Progenitor cell of endocrine pancreas (in vitro differentiated cells): ENCODE data around the gene EP400. TPM values are rescaled to one million over a fixed set of nuclear protein-coding genes. Genes with fewer than 3 reads are reported as not detected.

Source experiments
- DNase-seq: peaks from one replicate; pipeline ENCODE4 v3.0.0; 2021; ENCODE audit warnings: low spot score; ENCODE audit not compliant: unreplicated experiment
- H3K27ac Mint-ChIP-seq: 2 replicates; pipeline ENCODE4 v1.8.0; 2021; ENCODE audit warnings: mild to moderate bottlenecking, moderate library complexity, mixed read lengths
- H3K27me3 Mint-ChIP-seq: 2 replicates; pipeline ENCODE4 v1.8.0; 2021; ENCODE audit warnings: mixed read lengths
- H3K36me3 Mint-ChIP-seq: 2 replicates; pipeline ENCODE4 v1.8.0; 2022; ENCODE audit warnings: mixed read lengths; ENCODE audit not compliant: insufficient read depth
- H3K4me1 Mint-ChIP-seq: 2 replicates; pipeline ENCODE4 v1.8.0; 2021; ENCODE audit warnings: low read depth, mixed read lengths
- H3K4me3 Mint-ChIP-seq: 2 replicates; pipeline ENCODE4 v1.8.0; 2021; ENCODE audit warnings: low read depth, mild to moderate bottlenecking, moderate library complexity, mixed read lengths
- H3K9me3 Mint-ChIP-seq: 2 replicates; pipeline ENCODE4 v1.8.0; 2021; ENCODE audit warnings: low read depth, mixed read lengths
- total RNA-seq: library from RNA; stranded (reverse); gene quantifications from 2 replicates; pipeline ENCODE4 v1.2.1, GENCODE V29; 2021
- TF ChIP-seq, protein P1 (sequence below): fragments of 200-600 bp; sonication (generic); IDR thresholded peaks from one replicate; pipeline ENCODE4 v1.5.0; 2021; ENCODE audit warnings: antibody characterized with exemption, mild to moderate bottlenecking; ENCODE audit not compliant: unreplicated experiment

Gene EP400
- total RNA-seq, 1 donor from 2014 or later: 66.6 TPM

DNA sequence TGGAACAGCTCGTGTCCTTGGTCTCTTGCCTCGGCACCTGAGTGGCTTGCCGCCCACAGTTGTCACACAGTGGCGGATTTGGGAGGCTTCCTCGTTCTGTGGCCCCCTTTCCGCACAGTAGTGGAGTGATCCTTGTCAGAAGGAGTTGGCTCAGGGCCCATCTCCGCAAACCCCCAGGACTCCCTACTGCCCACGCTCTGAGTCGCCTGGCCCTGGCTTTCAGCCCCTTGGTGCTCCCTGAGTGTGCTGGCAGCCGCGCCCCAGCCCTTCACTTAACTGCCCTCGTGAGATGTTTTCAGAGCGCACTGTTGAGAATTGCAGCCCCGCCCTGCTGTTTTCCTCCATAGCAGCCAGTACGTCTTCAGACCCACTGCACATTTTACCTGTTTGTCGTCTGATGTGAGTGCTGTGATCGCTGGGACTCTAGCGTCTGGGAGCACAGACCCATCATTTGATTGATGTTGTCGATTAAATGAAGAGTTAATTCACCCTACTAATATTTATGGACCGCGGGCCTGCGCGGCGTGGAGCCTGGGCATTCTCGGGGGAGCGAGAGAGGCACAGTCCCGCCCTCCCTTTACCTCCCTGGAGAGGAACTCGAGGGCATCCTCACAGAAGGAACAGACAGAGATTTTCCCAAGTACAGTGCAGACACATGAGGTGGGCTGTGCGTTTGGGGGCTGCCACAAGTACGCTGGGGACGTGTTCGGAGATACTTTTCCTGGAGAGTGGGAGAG, 102.6 kb downstream of the EP400 start:
- DNase-seq: no peak
- Mint-ChIP-seq H3K36me3 (peaks cover 33% of the 10 kb centered on the region), H3K4me1 (no peaks in the 10 kb centered on the region), H3K4me3 (no peak overlapping the region), H3K27ac (no peak overlapping the region), H3K9me3 (no peaks in the 10 kb centered on the region), H3K27me3 (no peaks in the 10 kb centered on the region)
- TF ChIP-seq, protein P1, sequence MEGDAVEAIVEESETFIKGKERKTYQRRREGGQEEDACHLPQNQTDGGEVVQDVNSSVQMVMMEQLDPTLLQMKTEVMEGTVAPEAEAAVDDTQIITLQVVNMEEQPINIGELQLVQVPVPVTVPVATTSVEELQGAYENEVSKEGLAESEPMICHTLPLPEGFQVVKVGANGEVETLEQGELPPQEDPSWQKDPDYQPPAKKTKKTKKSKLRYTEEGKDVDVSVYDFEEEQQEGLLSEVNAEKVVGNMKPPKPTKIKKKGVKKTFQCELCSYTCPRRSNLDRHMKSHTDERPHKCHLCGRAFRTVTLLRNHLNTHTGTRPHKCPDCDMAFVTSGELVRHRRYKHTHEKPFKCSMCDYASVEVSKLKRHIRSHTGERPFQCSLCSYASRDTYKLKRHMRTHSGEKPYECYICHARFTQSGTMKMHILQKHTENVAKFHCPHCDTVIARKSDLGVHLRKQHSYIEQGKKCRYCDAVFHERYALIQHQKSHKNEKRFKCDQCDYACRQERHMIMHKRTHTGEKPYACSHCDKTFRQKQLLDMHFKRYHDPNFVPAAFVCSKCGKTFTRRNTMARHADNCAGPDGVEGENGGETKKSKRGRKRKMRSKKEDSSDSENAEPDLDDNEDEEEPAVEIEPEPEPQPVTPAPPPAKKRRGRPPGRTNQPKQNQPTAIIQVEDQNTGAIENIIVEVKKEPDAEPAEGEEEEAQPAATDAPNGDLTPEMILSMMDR: no peak

DNA sequence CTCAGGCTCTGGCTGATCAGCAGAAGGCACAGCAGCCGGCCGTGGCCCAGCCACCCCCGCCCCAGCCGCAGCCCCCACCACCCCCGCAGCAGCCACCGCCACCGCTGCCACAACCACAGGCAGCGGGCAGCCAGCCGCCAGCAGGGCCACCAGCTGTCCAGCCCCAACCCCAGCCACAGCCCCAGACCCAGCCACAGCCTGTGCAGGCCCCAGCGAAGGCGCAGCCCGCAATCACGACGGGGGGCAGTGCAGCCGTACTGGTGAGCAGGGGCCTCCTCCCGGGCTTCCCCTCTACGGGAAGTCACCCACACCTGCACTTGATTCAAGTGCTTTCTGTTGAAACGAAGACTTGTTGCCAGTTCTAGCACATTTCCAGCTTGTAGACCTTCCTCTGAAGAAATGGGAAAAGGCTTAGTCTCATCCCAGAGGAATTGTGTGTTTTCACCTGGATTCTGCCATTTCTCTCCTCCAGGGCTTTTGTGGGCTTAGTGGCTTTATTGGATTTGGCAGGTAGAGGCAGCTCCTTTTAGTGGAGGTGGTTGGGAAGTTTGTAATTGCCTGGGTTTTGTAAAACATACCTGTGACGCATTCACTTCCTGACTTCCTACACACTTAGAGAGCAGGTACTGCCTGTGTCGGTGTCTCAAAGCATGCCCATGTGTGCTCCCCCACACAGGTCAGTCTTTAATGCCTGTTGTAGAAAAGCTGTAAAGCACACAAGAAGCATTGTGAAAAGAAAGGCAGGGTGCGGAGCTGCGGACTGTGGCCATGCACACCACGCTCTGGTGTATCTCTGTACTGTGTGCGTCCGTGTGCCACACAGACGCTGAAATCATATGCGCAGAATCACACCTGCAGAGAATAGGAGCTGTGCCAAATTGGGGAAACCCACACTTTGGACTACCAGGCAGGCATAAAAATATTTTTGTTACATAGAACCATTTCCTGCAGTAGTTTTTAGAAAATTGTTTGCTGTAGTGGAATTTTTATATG, 103.9 kb downstream of the EP400 start:
- no peaks in the 10 kb centered on the region for H3K4me1 Mint-ChIP-seq
- no peak for DNase-seq
- no peak overlapping the region for H3K4me3 Mint-ChIP-seq
- H3K27ac Mint-ChIP-seq: no peak overlapping the region
- TF ChIP-seq, protein P1: no peak
- H3K36me3 Mint-ChIP-seq: peaks cover 35% of the 10 kb centered on the region
- no peaks in the 10 kb centered on the region for H3K27me3 Mint-ChIP-seq
- H3K9me3 Mint-ChIP-seq: no peaks in the 10 kb centered on the region

DNA sequence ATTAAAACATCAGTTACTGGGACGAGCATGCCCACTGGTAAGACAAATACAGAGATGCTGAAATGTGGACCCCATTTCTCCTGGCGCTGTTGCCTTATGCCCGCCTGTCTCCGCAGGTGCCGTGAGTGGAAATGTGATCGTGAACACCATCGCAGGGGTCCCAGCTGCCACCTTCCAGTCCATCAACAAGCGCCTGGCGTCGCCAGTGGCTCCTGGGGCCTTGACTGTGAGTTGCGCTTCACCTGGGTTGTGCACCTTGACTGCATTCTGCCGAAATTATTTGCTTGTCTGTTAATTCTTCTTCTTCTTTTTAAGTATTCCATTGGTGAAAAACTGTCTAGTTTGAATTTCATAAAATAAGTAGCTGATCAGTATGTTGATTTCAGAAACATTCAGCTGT, 105.2 kb downstream of the EP400 start:
- H3K9me3 Mint-ChIP-seq: no peaks in the 10 kb centered on the region
- H3K36me3 Mint-ChIP-seq: peaks cover 30% of the 10 kb centered on the region

DNA sequence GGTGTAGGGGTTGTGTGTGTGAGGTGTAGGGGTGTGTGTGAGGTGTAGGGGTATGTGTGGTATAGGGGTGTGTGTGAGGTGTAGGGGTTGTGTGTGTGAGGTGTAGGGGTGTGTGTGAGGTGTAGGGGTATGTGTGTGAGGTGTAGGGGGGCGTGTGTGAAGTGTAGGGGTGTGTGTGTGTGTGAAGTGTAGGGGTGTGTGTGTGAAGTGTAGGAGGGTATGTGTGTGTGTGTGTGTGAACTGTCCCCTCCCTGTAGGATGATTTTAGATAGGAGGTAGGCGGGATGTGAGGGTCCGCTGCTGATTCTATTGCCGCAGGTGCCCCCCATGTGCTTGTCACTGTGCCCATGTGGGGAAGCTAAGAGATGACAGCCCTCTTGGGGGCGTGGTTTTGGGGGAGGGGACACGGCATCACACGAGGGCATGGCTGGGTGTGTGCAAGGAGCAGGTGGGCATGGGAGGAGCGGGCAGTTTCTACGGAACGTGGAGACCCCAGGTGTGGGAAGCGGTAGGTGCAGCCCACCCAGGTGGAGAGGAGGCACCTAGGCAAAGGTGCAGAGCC, 105.9 kb downstream of the EP400 start:
- no peak for DNase-seq
- Mint-ChIP-seq H3K36me3 (peaks cover 25% of the 10 kb centered on the region), H3K27me3 (no peaks in the 10 kb centered on the region), H3K27ac (no peak overlapping the region), H3K4me3 (no peak overlapping the region), H3K9me3 (no peaks in the 10 kb centered on the region), H3K4me1 (no peaks in the 10 kb centered on the region)
- TF ChIP-seq, protein P1: no peak

More for the DNA sequence above, 105.2 kb downstream of the EP400 start:
- Mint-ChIP-seq H3K4me3 (no peak overlapping the region), H3K27me3 (no peaks in the 10 kb centered on the region), H3K27ac (no peak overlapping the region), H3K4me1 (no peaks in the 10 kb centered on the region)
- no peak for DNase-seq
- TF ChIP-seq, protein P1: no peak

DNA sequence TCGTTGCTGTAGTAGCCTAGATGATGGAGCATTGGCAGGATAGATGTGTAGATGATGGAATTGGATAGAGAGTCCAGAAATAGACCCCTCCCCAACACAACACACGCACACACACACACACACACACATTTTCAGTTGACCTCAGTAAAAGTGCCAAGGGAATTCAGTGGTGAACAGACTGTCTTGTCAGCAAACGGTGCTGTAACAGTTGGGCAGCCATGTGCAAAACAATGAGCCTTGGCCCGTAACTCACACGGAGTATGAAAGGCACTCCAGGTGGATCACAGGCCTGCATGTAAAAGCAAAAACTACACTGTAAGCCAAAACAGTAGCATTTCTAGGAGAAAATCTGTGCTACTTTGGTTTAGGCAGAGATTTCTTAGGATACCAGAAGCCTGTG, 106.6 kb downstream of the EP400 start:
- H3K4me1 Mint-ChIP-seq: peaks cover 5% of the 10 kb centered on the region
- no peak overlapping the region for H3K4me3 Mint-ChIP-seq
- DNase-seq: no peak
- no peaks in the 10 kb centered on the region for H3K27me3 Mint-ChIP-seq
- no peaks in the 10 kb centered on the region for H3K9me3 Mint-ChIP-seq
- TF ChIP-seq, protein P1: no peak
- no peak overlapping the region for H3K27ac Mint-ChIP-seq
- H3K36me3 Mint-ChIP-seq: peaks cover 21% of the 10 kb centered on the region
